ENCODE measurements around the gene COA7.

Gene COA7

DNA sequence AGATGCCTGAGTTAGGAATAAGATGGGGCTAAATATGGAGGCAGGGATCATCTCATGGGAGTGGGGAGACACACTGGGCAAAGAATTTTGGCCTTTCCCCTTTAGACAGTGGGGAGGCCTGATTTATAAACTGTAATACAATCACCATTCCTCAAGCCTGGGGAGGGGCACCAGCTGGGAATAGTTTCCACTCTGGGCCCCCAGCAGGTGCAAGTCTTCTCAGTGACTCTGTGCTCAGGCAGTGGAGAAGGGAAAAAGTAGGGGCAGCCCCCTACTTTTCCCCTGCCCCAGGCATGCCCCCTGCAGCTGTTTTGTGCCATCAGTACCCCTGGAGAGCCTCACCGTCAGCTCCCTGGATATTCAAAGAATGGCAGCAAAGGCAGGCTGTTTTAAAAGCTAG, 19.1 kb downstream of the COA7 start:
- DNase-seq (ENCODE audit: low read depth): no peak
- H3K4me3 ChIP-seq (ENCODE audit: low read depth, low read length): no peak overlapping the region
- TF ChIP-seq POLR2A (IDR thresholded peaks at IDR 0.05; ENCODE audit: extremely low read depth, insufficient read length) (no peak), MYC (IDR thresholded peaks at IDR 0.05; ENCODE audit: low read depth, low read length) (no peak)
- TF ChIP-seq, protein P1, sequence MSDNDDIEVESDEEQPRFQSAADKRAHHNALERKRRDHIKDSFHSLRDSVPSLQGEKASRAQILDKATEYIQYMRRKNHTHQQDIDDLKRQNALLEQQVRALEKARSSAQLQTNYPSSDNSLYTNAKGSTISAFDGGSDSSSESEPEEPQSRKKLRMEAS (IDR thresholded peaks at IDR 0.05; ENCODE audit: low read depth, low read length): no peak
- TF ChIP-seq, protein P2, sequence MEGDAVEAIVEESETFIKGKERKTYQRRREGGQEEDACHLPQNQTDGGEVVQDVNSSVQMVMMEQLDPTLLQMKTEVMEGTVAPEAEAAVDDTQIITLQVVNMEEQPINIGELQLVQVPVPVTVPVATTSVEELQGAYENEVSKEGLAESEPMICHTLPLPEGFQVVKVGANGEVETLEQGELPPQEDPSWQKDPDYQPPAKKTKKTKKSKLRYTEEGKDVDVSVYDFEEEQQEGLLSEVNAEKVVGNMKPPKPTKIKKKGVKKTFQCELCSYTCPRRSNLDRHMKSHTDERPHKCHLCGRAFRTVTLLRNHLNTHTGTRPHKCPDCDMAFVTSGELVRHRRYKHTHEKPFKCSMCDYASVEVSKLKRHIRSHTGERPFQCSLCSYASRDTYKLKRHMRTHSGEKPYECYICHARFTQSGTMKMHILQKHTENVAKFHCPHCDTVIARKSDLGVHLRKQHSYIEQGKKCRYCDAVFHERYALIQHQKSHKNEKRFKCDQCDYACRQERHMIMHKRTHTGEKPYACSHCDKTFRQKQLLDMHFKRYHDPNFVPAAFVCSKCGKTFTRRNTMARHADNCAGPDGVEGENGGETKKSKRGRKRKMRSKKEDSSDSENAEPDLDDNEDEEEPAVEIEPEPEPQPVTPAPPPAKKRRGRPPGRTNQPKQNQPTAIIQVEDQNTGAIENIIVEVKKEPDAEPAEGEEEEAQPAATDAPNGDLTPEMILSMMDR (IDR thresholded peaks at IDR 0.05; ENCODE audit: low read depth, low read length): no peak

DNA sequence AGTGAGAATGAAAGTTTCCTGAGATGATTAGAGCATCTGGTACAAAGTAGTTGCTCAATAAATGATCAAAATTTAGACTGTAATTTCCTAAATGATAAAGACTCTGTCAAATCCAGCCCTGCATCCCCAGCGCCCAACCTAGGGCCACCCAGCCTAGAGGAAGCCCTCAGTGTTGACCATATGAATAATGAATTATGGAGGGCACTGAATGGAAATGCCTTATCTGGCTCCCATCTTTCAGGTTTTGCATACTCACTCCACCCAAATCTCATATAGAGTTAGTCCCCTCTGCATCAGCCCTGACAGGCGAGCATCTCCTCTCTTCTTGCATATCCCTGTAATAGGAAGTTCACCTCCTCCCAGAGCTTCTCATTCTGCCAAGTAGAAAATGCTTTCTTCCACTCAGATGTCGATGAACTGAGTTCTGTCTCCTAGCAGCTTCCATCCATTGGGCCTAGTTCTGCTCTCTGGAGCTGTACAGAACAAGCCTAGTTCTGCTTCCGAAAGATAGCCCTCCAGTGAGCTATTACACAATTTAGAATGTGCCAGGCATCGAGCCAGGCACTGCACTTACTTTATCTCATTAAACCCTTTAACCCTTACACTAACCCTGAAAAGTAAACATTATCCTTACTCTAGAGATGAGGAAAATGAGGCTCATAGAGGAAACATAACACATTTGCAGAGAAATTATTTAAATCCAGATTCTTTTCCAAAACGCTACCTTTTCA, 20.9 kb downstream of the COA7 start:
- no peak overlapping the region for H3K4me3 ChIP-seq (ENCODE audit: low read depth, low read length)
- TF ChIP-seq, protein P2 (IDR thresholded peaks at IDR 0.05; ENCODE audit: low read depth, low read length): no peak
- TF ChIP-seq POLR2A (IDR thresholded peaks at IDR 0.05; ENCODE audit: extremely low read depth, insufficient read length): no peak
- TF ChIP-seq MYC (IDR thresholded peaks at IDR 0.05; ENCODE audit: low read depth, low read length): no peak
- TF ChIP-seq, protein P1 (IDR thresholded peaks at IDR 0.05; ENCODE audit: low read depth, low read length): no peak
- DNase-seq (ENCODE audit: low read depth): no peak

DNA sequence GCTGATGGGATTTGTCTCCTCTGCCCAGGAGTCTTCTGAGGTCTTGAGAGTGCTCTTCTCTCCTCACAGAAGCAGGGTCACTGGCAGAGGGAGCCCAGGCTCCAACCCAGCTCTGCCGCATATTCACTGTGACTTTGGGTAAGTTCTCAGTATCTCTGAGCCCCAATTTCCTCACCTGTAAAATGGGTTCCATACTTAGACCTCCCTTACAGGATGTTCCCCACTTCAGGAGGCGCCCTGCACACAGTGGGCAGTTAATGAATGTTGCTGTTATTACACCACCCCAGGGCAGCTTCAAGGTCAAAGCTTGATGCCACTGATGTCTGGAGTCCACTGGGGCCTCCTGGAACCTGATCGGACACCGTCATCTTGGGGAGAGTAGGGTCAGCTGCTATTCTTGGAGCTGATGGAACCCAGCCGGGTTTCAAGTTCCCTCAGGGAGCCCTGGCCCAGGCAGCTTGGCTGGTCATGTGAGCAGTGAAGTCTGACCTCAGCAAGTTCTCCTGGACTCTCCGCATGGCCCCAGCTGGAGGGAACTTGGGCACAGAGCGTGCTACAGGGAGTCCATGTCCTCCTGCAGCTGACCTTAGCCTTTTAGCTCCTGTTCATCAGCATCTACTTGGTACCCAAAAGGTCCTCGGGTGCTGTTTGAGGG, 21.8 kb downstream of the COA7 start:
- H3K4me3 ChIP-seq (ENCODE audit: low read depth, low read length): no peak overlapping the region
- no peak for TF ChIP-seq MYC (IDR thresholded peaks at IDR 0.05; ENCODE audit: low read depth, low read length)
- TF ChIP-seq, protein P1 (IDR thresholded peaks at IDR 0.05; ENCODE audit: low read depth, low read length): no peak
- TF ChIP-seq, protein P2 (IDR thresholded peaks at IDR 0.05; ENCODE audit: low read depth, low read length): no peak
- TF ChIP-seq POLR2A (IDR thresholded peaks at IDR 0.05; ENCODE audit: extremely low read depth, insufficient read length): no peak
- no peak for DNase-seq (ENCODE audit: low read depth)

DNA sequence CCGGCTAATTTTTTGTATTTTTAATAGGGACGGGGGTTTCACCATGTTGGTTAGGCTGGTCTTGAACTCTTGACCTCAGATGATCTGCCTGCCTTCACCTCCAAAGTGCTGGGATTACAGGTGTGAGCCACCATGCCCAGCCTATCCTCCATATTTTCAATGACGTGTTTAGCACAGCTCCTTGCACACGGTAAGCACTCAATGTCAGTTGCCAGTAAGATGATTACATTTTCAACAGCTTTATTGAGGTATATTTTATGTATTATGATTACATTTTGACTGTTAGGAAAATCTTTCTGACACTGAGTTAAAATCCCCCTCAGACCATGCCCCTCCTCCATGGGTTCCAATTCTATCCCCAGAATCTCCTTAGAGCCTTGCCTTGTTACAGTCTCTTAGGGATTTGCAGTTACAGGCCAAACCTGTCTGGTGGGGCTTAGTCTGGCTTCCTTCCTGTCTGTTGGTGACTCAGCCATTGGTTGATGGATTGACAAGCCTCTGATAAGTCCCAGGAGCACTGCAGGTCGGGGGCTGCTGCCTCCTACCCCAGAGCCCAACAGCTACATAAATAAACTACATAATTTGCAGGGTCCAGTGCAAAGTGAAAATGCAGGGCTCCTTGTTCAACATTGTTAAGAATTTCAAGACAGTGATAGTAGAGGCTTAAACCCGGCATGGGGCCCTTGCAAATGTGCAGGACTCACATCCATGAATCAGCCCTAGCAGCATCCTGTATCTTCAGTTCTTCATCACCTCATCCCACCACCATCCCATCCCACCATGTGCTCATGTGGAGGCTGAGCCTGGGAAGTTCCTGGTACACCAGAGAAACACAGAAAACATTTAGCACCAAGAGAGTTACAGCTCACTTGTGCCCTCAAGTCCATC, 23.4 kb downstream of the COA7 start:
- peak; percentile 36 for TF ChIP-seq MYC (IDR thresholded peaks at IDR 0.05; ENCODE audit: low read depth, low read length)
- TF ChIP-seq POLR2A (IDR thresholded peaks at IDR 0.05; ENCODE audit: extremely low read depth, insufficient read length): peak; percentile 25
- TF ChIP-seq, protein P2 (IDR thresholded peaks at IDR 0.05; ENCODE audit: low read depth, low read length): no peak
- DNase-seq (ENCODE audit: low read depth): peak; percentile 93
- H3K4me3 ChIP-seq (ENCODE audit: low read depth, low read length): no peak overlapping the region

DNA sequence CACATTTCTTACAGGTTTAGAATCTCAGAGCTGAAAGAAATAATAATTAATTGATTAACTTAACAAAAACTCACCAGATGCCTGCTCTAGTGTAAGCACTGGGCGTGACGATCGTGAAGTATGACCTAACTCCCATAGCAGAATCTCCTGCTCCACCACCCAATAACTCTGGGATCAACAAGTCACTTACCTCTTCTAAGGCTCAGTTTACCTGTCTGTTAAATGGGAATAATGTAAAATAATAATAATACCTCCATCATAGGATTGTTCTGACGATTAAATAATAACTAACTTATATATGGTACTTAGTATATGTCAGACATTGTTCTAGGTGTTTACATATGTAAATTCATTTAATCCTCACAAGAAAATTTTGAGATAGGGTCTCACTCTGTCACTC, 24.6 kb downstream of the COA7 start:
- H3K4me3 ChIP-seq (ENCODE audit: low read depth, low read length): no peak overlapping the region
- no peak for DNase-seq (ENCODE audit: low read depth)
- no peak for TF ChIP-seq MYC (IDR thresholded peaks at IDR 0.05; ENCODE audit: low read depth, low read length)
- no peak for TF ChIP-seq POLR2A (IDR thresholded peaks at IDR 0.05; ENCODE audit: extremely low read depth, insufficient read length)
- TF ChIP-seq, protein P1 (IDR thresholded peaks at IDR 0.05; ENCODE audit: low read depth, low read length): no peak
- TF ChIP-seq, protein P2 (IDR thresholded peaks at IDR 0.05; ENCODE audit: low read depth, low read length): no peak
